Mesothelial cell of epicardium (in vitro differentiated cells): Measurements from ENCODE around the gene WDFY2. TPM values are rescaled to one million over a fixed set of nuclear protein-coding genes. Genes with fewer than 3 reads are reported as not detected.

ENCODE experiments used
- DNase-seq, 2 experiments: peaks; one replicate each; pipeline ENCODE4 v3.0.0; 2021; ENCODE audit warnings: low spot score in 2 of 2; ENCODE audit not compliant: unreplicated experiment in 2 of 2
- H3K27ac Mint-ChIP-seq: 2 replicates; pipeline ENCODE4 v1.8.0; 2021; ENCODE audit warnings: mixed read lengths
- H3K27me3 Mint-ChIP-seq: 2 replicates; pipeline ENCODE4 v1.8.0; 2021; ENCODE audit warnings: low read depth, mixed read lengths
- H3K36me3 Mint-ChIP-seq: 2 replicates; pipeline ENCODE4 v1.8.0; 2021; ENCODE audit warnings: mixed read lengths
- H3K4me1 Mint-ChIP-seq: 2 replicates; pipeline ENCODE4 v1.8.0; 2021; ENCODE audit warnings: mixed read lengths
- H3K4me3 Mint-ChIP-seq: 2 replicates; pipeline ENCODE4 v1.8.0; 2021; ENCODE audit warnings: mild to moderate bottlenecking, moderate library complexity, mixed read lengths
- H3K9me3 Mint-ChIP-seq: 2 replicates; pipeline ENCODE4 v1.8.0; 2021; ENCODE audit warnings: mixed read lengths
- total RNA-seq: library from RNA; stranded (reverse); gene quantifications from 3 replicates; pipeline ENCODE4 v1.2.1, GENCODE V29; 2021
- TF ChIP-seq, protein P1 (sequence below): fragments of 200-600 bp; sonication (generic); IDR thresholded peaks from one replicate; pipeline ENCODE4 v1.5.0; 2021; ENCODE audit warnings: antibody characterized with exemption; ENCODE audit not compliant: unreplicated experiment

Gene WDFY2
- total RNA-seq, 1 donor from 2014 or later = 12.1 TPM

DNA sequence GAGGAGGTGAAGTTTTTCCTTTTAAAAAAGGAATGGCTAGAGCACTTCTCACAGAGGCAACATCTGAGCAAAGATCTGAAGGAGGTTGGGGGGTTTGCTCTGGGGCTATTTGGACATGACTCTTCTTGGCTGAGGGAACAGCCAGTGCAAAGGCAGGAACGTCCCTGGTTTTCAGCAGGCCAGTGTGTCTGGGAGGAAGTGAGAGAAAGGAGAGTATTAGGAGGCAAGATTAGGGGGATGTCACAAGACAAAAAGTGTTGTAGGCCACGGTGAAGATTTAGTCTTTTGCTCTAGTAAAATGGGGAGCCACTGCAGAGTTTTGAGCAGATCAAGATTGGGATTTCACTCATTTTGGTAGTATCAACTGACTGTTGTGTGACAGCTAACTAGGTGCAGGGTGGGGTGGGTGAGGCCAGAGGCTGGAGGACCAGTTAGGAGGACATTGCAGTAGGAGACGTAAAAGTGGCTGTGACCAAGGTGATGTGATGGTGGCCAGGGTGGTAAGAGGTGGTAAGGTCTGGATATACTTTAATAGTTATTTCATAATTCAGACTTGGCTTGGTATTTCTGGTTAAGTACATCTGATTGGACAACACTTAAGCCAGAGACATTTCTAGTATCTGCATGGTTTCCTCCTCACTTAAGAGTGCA, 40.6 kb downstream of the WDFY2 start:
- Mint-ChIP-seq H3K27ac (no peak overlapping the region), H3K27me3 (no peaks in the 10 kb centered on the region), H3K4me1 (peaks cover 29% of the 10 kb centered on the region)

DNA sequence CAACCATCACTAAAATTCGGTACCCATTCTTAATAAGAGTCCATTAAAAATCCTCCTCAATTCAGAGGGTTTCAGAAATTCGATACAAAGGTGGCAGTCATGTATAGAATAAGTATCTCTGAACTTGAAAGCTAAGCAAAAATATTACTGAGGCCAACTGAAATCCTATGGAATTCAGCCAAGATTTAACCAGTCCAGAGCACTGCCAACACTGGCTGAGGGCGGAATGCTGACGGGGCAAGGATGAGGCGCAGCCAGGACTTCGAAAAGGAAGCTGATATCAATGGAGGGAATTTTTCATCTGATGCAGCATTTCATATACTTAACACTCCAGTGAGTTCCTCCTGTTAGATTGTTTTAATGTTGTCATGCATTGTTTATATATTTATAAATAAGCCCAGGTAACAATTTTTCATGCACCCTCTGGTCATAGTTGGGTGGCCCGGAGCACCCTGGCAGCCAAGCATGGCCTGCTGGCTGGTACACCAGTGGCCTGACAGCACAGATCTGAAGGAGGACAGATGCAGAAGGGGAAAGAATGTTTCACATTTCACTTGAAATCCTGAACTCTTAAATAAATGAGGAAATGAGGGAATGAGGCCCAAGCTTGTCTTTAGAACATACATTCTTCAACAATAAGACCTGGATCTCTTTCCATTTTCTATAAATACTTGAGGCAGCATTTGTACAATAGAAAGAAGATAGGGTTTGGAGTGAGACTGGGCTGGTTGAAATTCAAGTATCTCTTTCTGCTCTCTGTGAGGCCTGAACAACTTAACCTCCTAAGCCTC, 41.5 kb downstream of the WDFY2 start:
- Mint-ChIP-seq H3K27ac (peak overlapping the region; percentile 59), H3K27me3 (no peaks in the 10 kb centered on the region), H3K4me1 (peaks cover 29% of the 10 kb centered on the region), H3K4me3 (no peak overlapping the region), H3K36me3 (no peaks in the 10 kb centered on the region), H3K9me3 (no peaks in the 10 kb centered on the region)
- no peak for DNase-seq
- TF ChIP-seq, protein P1, sequence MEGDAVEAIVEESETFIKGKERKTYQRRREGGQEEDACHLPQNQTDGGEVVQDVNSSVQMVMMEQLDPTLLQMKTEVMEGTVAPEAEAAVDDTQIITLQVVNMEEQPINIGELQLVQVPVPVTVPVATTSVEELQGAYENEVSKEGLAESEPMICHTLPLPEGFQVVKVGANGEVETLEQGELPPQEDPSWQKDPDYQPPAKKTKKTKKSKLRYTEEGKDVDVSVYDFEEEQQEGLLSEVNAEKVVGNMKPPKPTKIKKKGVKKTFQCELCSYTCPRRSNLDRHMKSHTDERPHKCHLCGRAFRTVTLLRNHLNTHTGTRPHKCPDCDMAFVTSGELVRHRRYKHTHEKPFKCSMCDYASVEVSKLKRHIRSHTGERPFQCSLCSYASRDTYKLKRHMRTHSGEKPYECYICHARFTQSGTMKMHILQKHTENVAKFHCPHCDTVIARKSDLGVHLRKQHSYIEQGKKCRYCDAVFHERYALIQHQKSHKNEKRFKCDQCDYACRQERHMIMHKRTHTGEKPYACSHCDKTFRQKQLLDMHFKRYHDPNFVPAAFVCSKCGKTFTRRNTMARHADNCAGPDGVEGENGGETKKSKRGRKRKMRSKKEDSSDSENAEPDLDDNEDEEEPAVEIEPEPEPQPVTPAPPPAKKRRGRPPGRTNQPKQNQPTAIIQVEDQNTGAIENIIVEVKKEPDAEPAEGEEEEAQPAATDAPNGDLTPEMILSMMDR = no peak

More for the DNA sequence above, 40.6 kb downstream of the WDFY2 start:
- Mint-ChIP-seq H3K36me3 (no peaks in the 10 kb centered on the region), H3K9me3 (no peaks in the 10 kb centered on the region), H3K4me3 (no peak overlapping the region)
- DNase-seq = no peak
- TF ChIP-seq, protein P1 = no peak

DNA sequence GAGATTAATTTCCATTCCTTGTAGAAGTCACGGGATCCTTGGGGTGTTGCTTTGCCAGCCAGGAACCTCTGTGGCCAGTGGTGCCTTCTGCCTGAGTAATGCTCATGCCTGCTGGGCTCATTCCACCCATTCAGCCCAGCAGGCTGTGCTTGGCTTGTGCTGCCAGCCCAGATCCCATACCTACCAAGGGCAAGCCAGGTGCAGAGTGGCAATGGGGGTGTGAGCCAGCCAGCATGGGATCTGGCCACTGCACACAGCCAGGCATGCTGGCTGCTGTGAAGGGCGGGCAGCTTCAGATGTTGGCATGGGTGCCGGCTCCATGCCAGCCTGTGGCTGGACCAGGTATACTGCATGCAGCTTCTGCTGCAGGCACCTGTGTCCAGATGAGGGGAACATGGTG, 42.5 kb downstream of the WDFY2 start:
- Mint-ChIP-seq H3K4me1 (peaks cover 26% of the 10 kb centered on the region), H3K27me3 (no peaks in the 10 kb centered on the region), H3K36me3 (no peaks in the 10 kb centered on the region)

DNA sequence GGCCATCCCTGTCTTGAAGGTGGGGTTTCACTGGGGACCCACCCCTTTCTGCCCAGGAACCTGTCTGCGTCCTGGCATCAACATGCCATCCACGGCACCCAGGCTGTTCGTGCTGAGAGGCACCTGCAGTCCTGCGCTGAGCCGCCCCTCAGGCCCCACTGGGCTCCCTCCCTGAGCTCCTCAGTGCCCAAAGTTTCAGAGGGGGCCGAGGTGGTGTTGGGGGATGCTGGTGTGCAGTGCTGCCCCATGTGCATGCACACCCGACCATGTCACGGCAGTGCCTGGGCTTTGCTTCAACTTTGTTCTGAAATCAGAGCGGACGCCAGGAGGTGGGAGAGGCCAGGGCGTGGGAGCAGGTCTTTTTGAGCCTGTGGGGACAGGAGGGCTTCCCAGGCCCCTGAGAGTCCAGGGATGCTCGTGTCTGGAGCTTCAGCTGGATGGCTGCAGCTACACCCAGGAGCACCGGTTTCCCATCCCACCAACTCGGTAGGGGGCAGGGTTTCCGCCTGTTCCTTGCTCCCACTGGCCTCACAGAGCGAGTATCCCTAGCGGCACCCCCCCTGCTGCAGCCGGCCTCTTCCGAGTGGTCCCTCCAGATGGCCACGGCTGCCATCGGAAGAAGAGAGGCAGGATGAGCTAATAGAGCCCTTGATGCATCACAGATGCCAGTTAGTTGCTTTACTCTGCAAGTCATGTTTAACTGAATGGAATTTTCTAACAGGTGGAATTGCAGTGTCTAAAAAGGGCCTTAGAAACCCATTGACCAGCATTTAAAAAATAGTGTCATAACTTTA, 44.0 kb downstream of the WDFY2 start:
- Mint-ChIP-seq H3K9me3 (no peaks in the 10 kb centered on the region), H3K4me3 (no peak overlapping the region), H3K36me3 (no peaks in the 10 kb centered on the region), H3K4me1 (peaks cover 30% of the 10 kb centered on the region), H3K27ac (no peak overlapping the region), H3K27me3 (no peaks in the 10 kb centered on the region)
- TF ChIP-seq, protein P1 = no peak
- no peak for DNase-seq

More for the DNA sequence above, 42.5 kb downstream of the WDFY2 start:
- Mint-ChIP-seq H3K4me3 (no peak overlapping the region), H3K9me3 (no peaks in the 10 kb centered on the region), H3K27ac (no peak overlapping the region)
- DNase-seq = no peak
- TF ChIP-seq, protein P1 = no peak

DNA sequence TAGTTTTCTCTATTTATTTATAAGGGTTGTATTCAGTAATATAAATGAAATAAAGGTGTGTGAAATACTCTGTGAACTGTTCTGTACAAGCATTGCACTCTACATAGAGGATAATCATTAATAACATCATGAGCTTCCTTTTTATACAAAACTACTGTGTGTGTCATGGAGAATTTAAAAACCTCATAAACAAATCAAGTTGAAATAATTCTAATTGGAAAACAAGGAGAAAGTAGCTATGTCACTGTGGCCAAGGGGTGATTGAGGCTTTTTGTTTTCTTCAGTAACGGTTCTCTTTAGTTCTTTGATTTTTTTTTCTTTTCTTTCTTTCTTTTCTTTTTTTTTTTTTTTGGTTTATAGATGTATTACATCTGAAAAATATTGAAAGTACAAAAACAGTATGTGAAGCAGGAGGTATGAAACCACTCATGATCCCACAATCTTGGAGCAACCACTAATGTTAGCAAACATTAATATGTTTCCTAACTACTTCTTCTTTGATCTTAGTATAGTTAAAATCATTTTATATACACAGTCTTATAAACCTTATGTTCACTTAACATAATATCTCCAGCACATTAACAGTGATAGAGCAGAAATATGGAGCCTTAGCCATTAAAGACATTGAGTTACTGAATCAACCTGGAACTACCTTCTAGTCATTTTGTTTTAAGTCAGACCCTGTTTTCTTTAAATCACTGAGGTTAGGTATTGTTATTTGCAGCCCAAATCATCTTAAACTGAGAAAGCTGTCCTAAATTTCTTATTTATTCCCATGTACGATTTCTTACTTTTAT, 45.4 kb downstream of the WDFY2 start:
- no peak overlapping the region for H3K27ac Mint-ChIP-seq
- TF ChIP-seq, protein P1 = no peak
- H3K36me3 Mint-ChIP-seq = no peaks in the 10 kb centered on the region
- DNase-seq = no peak
- H3K4me3 Mint-ChIP-seq = no peak overlapping the region
- no peaks in the 10 kb centered on the region for H3K9me3 Mint-ChIP-seq
- no peaks in the 10 kb centered on the region for H3K27me3 Mint-ChIP-seq
- H3K4me1 Mint-ChIP-seq = peaks cover 26% of the 10 kb centered on the region
